Choroid plexus epithelial cell (primary cell): ENCODE results near the gene SMG6.

ENCODE experiments used
- DNase-seq: peaks from one replicate; pipeline ENCODE4 v3.0.0-alpha.2; 2010; ENCODE audit warnings: low read depth
- H3K4me3 ChIP-seq: 2 replicates; pipeline ENCODE4 v1.5.1; 2011; ENCODE audit warnings: low read depth, mild to moderate bottlenecking, control low read depth, low read length, moderate library complexity
- TF ChIP-seq, protein P1 (sequence below): conservative IDR thresholded peaks from 2 replicates; pipeline ENCODE4 v1.5.1; 2011; ENCODE audit warnings: low read depth, mild to moderate bottlenecking, control low read depth, inconsistent platforms, low read length, moderate library complexity

SMG6 gene

DNA sequence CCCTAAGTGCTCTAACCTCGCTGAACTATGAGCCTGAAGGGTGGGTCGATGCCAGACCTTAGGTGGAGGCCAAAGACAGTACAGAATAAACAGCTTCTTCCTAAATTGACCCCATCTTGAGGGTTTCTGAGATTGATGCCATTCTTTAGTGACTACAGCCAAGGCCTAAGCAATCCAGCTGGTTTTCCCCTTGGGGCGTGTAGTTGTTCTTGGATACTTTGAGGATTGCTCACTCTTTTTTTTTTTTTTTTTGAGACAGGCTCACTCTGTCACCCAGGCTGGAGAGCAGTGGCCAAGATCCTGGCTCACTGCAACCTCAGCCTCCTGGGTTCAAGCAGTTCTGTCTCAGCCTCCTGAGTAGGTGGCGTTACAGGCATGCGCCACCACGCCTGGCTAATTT lies 259.8 kb downstream of the SMG6 start:
- TF ChIP-seq, protein P1, sequence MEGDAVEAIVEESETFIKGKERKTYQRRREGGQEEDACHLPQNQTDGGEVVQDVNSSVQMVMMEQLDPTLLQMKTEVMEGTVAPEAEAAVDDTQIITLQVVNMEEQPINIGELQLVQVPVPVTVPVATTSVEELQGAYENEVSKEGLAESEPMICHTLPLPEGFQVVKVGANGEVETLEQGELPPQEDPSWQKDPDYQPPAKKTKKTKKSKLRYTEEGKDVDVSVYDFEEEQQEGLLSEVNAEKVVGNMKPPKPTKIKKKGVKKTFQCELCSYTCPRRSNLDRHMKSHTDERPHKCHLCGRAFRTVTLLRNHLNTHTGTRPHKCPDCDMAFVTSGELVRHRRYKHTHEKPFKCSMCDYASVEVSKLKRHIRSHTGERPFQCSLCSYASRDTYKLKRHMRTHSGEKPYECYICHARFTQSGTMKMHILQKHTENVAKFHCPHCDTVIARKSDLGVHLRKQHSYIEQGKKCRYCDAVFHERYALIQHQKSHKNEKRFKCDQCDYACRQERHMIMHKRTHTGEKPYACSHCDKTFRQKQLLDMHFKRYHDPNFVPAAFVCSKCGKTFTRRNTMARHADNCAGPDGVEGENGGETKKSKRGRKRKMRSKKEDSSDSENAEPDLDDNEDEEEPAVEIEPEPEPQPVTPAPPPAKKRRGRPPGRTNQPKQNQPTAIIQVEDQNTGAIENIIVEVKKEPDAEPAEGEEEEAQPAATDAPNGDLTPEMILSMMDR, result no peak
- DNase-seq, result peak; percentile 44
- no peak overlapping the region for H3K4me3 ChIP-seq

DNA sequence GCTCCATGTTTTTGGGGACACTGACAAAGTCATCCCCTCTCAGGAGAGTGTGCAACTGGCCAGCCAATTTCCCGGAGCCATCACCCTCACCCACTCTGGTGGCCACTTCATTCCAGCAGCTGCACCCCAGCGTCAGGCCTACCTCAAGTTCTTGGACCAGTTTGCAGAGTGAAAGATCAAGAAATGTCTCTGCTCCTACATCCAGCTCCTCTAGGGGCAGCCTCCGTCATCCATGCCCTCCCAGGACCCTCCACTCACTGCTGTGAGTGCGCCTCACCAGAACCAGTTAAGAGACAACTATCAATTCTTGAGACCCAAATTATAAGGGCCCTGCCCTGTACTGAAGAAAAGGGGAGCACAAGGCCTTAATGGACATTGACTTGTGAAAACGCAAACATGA lies 260.7 kb downstream of the SMG6 start:
- no peak for DNase-seq
- peak overlapping the region; percentile 88 for H3K4me3 ChIP-seq
- TF ChIP-seq, protein P1, result no peak

DNA sequence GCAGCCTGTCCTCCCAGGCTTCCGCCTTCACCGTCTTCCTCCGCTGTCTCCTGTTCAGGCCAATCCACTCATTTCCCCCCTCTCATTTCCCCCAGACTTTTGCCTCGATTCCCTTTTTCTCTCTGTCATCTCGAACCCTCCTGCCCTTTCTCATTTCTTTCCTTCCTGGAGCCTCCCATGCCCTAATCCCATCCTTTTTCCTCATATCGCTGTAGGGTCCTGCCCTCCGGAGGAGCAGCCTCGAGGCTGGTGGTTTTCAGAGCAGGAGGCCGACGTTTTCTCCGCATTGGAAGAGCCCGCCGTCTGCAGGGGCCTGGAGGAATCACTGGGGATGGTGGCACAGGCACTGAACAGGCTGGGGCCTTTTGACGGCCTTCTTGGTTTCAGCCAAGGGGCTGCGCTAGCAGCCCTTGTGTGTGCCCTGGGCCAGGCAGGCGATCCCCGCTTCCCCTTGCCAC lies 261.2 kb downstream of the SMG6 start:
- peak; percentile 78 for DNase-seq
- H3K4me3 ChIP-seq, result peak overlapping the region; percentile 88
- TF ChIP-seq, protein P1, result peak; percentile 71

DNA sequence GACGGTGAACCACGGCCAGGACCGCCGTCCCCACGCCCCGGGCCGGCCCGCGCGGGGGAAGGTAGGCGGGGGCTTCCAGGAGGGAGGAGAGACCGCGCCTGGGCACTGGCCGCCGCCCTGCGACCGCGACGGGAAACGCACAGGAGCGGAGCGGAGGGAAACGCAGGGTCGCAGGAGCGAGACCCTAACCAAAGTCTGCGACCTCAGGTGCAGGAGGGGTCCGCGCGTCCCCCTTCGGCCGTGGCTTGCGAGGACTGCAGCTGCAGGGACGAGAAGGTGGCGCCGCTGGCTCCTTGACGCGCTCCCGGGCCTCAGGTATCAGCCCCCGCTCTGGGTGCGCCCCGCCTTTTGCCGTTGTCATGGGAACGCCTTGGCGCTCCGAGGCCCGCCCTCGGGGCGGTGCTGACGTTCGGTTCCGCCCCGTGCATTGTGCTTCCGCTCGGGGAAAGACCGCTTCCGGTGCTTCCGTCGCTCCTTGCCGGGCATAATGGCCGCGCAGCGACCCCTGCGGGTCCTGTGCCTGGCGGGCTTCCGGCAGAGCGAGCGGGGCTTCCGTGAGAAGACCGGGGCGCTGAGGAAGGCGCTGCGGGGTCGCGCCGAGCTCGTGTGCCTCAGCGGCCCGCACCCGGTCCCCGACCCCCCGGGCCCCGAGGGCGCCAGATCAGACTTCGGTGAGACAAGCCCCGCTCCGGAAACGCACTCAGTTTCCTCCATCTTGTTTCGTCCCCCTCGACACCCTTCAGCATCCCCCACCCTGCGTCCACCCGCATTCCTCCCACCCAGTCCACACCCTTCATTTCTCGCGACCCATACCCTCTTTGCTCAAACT lies 261.8 kb downstream of the SMG6 start, which contains the start of gene OVCA2:
Gene OVCA2 (plus strand): TSS at position 462 of the 829 bp plus-strand sequence. CDS start 26 bp downstream, at position 488.
- peak within 1 kb of the TSS; percentile 88 for H3K4me3 ChIP-seq
- DNase-seq, result peak; percentile 96
- TF ChIP-seq, protein P1, result peak; percentile 46

DNA sequence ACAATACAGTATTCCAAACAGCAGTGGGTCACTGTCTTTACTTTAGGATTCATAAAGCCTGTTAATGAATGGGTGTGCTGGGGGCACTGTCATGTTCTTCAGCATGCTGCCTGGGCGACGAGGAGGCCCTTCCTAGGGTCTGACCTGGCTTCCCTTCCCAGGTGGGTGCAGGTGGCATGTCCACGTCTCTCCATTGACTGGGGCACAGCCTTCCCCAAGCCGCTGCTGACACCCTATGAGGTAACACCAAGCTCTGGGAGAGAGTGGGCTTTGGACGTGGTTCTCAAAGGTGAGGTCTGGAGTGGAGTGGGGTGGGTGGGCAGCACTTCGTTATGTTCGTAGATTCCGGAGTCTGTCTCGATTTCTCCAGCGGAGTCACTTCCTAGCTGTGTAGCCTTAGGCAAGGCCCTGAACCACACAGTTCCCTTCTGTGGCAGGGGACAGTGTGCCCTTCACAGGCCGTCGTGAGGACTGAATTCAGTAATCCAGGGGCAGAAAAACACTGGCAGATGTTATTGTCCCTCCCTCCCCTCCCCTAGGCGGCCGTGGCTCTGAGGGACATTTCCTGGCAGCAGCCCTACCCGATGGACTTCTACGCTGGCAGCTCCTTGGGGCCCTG lies 262.5 kb downstream of the SMG6 start:
- peak overlapping the region; percentile 88 for H3K4me3 ChIP-seq
- DNase-seq, result no peak
- TF ChIP-seq, protein P1, result no peak

DNA sequence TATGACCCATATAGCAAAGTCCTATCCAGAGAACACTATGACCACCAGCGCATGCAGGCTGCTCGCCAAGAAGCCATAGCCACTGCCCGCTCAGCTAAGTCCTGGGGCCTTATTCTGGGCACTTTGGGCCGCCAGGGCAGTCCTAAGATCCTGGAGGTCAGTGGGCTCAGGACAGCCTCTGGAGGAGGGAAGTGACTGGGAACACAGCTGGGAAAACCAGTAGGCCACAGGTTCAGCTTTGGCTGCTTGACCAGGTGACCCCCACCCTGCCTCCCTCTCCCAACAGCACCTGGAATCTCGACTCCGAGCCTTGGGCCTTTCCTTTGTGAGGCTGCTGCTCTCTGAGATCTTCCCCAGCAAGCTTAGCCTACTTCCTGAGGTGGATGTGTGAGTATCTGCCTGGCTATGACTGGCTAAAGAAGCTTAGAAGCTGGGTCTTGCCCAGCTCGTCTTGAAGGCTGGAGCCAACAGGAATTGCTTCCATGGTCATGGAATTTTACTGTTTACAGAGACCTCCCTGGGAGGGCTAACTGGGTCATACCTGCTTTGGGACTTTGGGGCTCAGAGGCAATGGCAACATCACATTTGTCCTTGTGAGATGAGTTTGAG lies 263.3 kb downstream of the SMG6 start:
- H3K4me3 ChIP-seq, result no peak overlapping the region
- DNase-seq, result no peak
- TF ChIP-seq, protein P1, result no peak
